Endothelial cell of umbilical vein (primary cell): ENCODE measurements around the gene CIB2. TPM values are rescaled to one million over a fixed set of nuclear protein-coding genes. Genes with fewer than 3 reads are reported as not detected.

Source experiments
- BruUV-seq: library from RNA; stranded (reverse); fragments of 400-500 nt; replicated peaks from 2 replicates; lab custom pipeline; 2021; lab: Mats Ljungman, UMichigan
- CTCF ChIA-PET: fragments of 300-600, 350-600 bp; sonication (Branson Sonifier 250); formaldehyde crosslinking; loops from one replicate; lab custom pipeline; 2021; ENCODE audit warnings: antibody characterized with exemption, inconsistent platforms; lab: Charles Lee
- POLR2A ChIA-PET: fragments of 300-600, 350-600 bp; sonication (Branson Sonifier 250); formaldehyde crosslinking; loops from one replicate; lab custom pipeline; 2021; ENCODE audit warnings: antibody characterized with exemption, inconsistent platforms; lab: Charles Lee
- DNase-seq: peaks from one replicate; pipeline ENCODE4 v3.0.0-alpha.2; 2011; ENCODE audit warnings: low read depth, low spot score
- FAIRE-seq: peaks from 2 replicates; lab custom pipeline; 2011; peaks lifted over from hg19 to GRCh38; lab: Jason Lieb, UNC
- H2AFZ ChIP-seq: 2 replicates; pipeline ENCODE4 v1.6.0; 2012; ENCODE audit warnings: low read depth, low read length, control low read depth, inconsistent platforms
- H3K27ac ChIP-seq: 2 replicates; pipeline ENCODE4 v1.5.1; 2011; ENCODE audit warnings: low read depth, mild to moderate bottlenecking, control low read depth, low read length, moderate library complexity; ENCODE audit not compliant: insufficient read depth
- H3K27me3 ChIP-seq, 2 experiments: 2 replicates each; pipeline versions ENCODE4 v1.6.0 to v1.6.1; 2011; ENCODE audit warnings: low read length in 2 of 2, mixed read lengths in 1 of 2; ENCODE audit not compliant: control insufficient read depth in 2 of 2, insufficient read depth in 2 of 2
- H3K36me3 ChIP-seq, 2 experiments: 2 replicates in 1 of 2; 3 replicates in 1 of 2; pipeline ENCODE4 v1.5.1; 2011; ENCODE audit warnings: low read length in 2 of 2, mild to moderate bottlenecking in 1 of 2, moderate library complexity in 1 of 2; ENCODE audit not compliant: control insufficient read depth in 2 of 2, insufficient read depth in 2 of 2; ENCODE audit errors: extremely low read depth in 1 of 2
- H3K4me1 ChIP-seq: 3 replicates; pipeline ENCODE4 v1.5.1; 2011; ENCODE audit warnings: mild to moderate bottlenecking, low read length; ENCODE audit not compliant: control insufficient read depth, insufficient read depth; ENCODE audit errors: extremely low read depth
- H3K4me2 ChIP-seq: 2 replicates; pipeline ENCODE4 v1.6.1; 2011; ENCODE audit warnings: low read length, control low read depth, mixed read lengths; ENCODE audit not compliant: insufficient read depth
- H3K4me3 ChIP-seq, 3 experiments: fragments of 200-600 bp in 1 of 3; sonication (generic), shearing (Covaris generic) in 1 of 3; replicated peaks in 1 of 3; 2 replicates each; pipeline ENCODE4 v1.5.1; 2011 to 2016; ENCODE audit warnings: control low read depth in 3 of 3, low read length in 3 of 3, mild to moderate bottlenecking in 2 of 3, inconsistent platforms in 1 of 3, low read depth in 1 of 3, moderate library complexity in 1 of 3; ENCODE audit not compliant: insufficient read depth in 1 of 3
- H3K79me2 ChIP-seq: 2 replicates; pipeline ENCODE4 v1.6.0; 2012; ENCODE audit warnings: low read length, inconsistent platforms; ENCODE audit not compliant: control insufficient read depth, insufficient read depth
- H3K9ac ChIP-seq: replicated peaks from 2 replicates; pipeline ENCODE3; 2011; ENCODE audit warnings: low read length, control low read depth; ENCODE audit not compliant: insufficient read depth; ENCODE audit errors: extremely low read depth
- H3K9me1 ChIP-seq: replicated peaks from 3 replicates; pipeline ENCODE4 v1.6.0; 2011; ENCODE audit warnings: mild to moderate bottlenecking, low read length; ENCODE audit not compliant: control insufficient read depth, insufficient read depth; ENCODE audit errors: extremely low read depth
- H3K9me3 ChIP-seq: replicated peaks from 2 replicates; pipeline ENCODE4 v1.5.1; 2012; ENCODE audit warnings: low read length, inconsistent platforms; ENCODE audit not compliant: control insufficient read depth, insufficient read depth
- H4K20me1 ChIP-seq: replicated peaks from 2 replicates; pipeline ENCODE3; 2011; ENCODE audit warnings: mild to moderate bottlenecking, low read length; ENCODE audit not compliant: control insufficient read depth, insufficient read depth; ENCODE audit errors: extremely low read depth
- EZH2 ChIP-seq: IDR thresholded peaks from 2 replicates; pipeline ENCODE4 v1.6.1; 2012; ENCODE audit warnings: borderline replicate concordance, low read depth, mild to moderate bottlenecking, moderate library complexity, low read length, inconsistent platforms; ENCODE audit not compliant: severe bottlenecking
- FOS ChIP-seq: IDR thresholded peaks from 2 replicates; pipeline ENCODE4 v1.6.1; 2011; ENCODE audit warnings: mild to moderate bottlenecking, low read length, moderate library complexity, borderline replicate concordance; ENCODE audit not compliant: insufficient read depth
- GATA2 ChIP-seq: IDR thresholded peaks from 2 replicates; pipeline ENCODE4 v1.7.0; 2011; ENCODE audit warnings: low read depth, mild to moderate bottlenecking, moderate library complexity, mixed read lengths, low read length; ENCODE audit not compliant: insufficient read length, insufficient read depth
- JUN ChIP-seq: IDR thresholded peaks from 2 replicates; pipeline ENCODE4 v1.6.1; 2011; ENCODE audit warnings: borderline replicate concordance, low read depth; ENCODE audit not compliant: insufficient read length, insufficient read depth
- MAX ChIP-seq: IDR thresholded peaks from 2 replicates; pipeline ENCODE4 v1.6.1; 2011; ENCODE audit not compliant: insufficient read depth, insufficient read length
- POLR2AphosphoS5 ChIP-seq: IDR thresholded peaks from 2 replicates; pipeline ENCODE4 v1.6.1; 2012; ENCODE audit warnings: low read depth, mild to moderate bottlenecking, control low read depth, low read length, moderate library complexity; ENCODE audit not compliant: insufficient read depth
- dilution Hi-C: fragments of 300-500 bp; cut with MboI; formaldehyde crosslinking; loops from one replicate; pipeline ENCODE4 v1.15.0; 2019; ENCODE audit warnings: low sequenced_read_pairs; ENCODE audit not compliant: extremely low pct_ligation_motif_present
- intact Hi-C: fragments of 100-400 bp; cut with micrococcal nuclease; formaldehyde crosslinking; loops from one replicate; pipeline ENCODE4 v1.10.0; 2022
- polyA plus RNA-seq, 4 experiments: library from polyadenylated mRNA; depleted of rRNA in 3 of 4; stranded (reverse) in 3 of 4; unstranded in 1 of 4; fragments of >200 nt; gene quantifications; 2 replicates each; pipeline versions ENCODE4 v1.2.1 to v1.2.3, GENCODE V29; 2011 to 2012; ENCODE audit warnings: missing spikeins in 1 of 4
- total RNA-seq: library from RNA; stranded (reverse); gene quantifications from 2 replicates; pipeline ENCODE4 v1.2.3, GENCODE V29; 2021
- TF ChIP-seq, protein P1 (sequence below), 2 donors: IDR thresholded peaks; 1 replicate in 1 of 2; 2 replicates in 1 of 2; pipeline ENCODE4 v1.5.1; 2011; ENCODE audit warnings: low read length in 2 of 2, mild to moderate bottlenecking in 2 of 2, moderate library complexity in 2 of 2, control low read depth in 1 of 2, inconsistent platforms in 1 of 2, low read depth in 1 of 2; ENCODE audit not compliant: insufficient read depth in 1 of 2; ENCODE audit errors: extremely low read depth in 1 of 2

Gene CIB2
- total and polyA plus RNA-seq, 2 donors (not counting 3 experiments of a cell fraction or from before 2014, with no cell fraction given): 4.0 to 7.7 TPM

GRCh38 chr15:78065284-78065872 lies 65.9 kb downstream of the CIB2 start:
- peak overlapping the region; percentile 27 for H3K27ac ChIP-seq
- peak; percentile 74 for FAIRE-seq
- intact Hi-C loops (loop anchor here (2.0 kb wide), 1 partner anchor 15 kb away; no protein-coding TSS in a partner anchor), dilution Hi-C loops (no loop called here)
- peak; percentile 68 for DNase-seq
- H4K20me1 ChIP-seq: no peaks in the 10 kb centered on the region
- no peaks in the 10 kb centered on the region for H3K9me1 ChIP-seq
- no peaks in the 10 kb centered on the region for H3K9me3 ChIP-seq
- peaks cover 61% of the 10 kb centered on the region for H3K4me1 ChIP-seq
- H3K9ac ChIP-seq: peak overlapping the region; percentile 16
- no TSS peak for BruUV-seq
- no peak overlapping the region for H3K4me3 ChIP-seq
- peak overlapping the region; percentile 39 for H3K4me2 ChIP-seq
- H3K79me2 ChIP-seq: peaks cover 82% of the 10 kb centered on the region
- H3K36me3 ChIP-seq: no peaks in the 10 kb centered on the region
- TF ChIP-seq JUN (no peak), GATA2 (no peak), EZH2 (no peak), MAX (no peak), POLR2AphosphoS5 (peak; percentile 52), FOS (no peak)
- TF ChIP-seq, protein P1, sequence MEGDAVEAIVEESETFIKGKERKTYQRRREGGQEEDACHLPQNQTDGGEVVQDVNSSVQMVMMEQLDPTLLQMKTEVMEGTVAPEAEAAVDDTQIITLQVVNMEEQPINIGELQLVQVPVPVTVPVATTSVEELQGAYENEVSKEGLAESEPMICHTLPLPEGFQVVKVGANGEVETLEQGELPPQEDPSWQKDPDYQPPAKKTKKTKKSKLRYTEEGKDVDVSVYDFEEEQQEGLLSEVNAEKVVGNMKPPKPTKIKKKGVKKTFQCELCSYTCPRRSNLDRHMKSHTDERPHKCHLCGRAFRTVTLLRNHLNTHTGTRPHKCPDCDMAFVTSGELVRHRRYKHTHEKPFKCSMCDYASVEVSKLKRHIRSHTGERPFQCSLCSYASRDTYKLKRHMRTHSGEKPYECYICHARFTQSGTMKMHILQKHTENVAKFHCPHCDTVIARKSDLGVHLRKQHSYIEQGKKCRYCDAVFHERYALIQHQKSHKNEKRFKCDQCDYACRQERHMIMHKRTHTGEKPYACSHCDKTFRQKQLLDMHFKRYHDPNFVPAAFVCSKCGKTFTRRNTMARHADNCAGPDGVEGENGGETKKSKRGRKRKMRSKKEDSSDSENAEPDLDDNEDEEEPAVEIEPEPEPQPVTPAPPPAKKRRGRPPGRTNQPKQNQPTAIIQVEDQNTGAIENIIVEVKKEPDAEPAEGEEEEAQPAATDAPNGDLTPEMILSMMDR (IDR thresholded peaks at IDR 0.05; ENCODE audit: extremely low read depth in 1 of 2, insufficient read depth in 1 of 2, low read depth in 1 of 2, low read length in 2 of 2): no peak
- ChIA-PET POLR2A (no interaction called here), CTCF (interaction anchor here (0.6 to 1.0 kb wide), 3 partner anchors 13 to 30 kb away, joined by 3 to 6 read pairs (median 3); no protein-coding TSS in a partner anchor)
- no peak overlapping the region for H2AFZ ChIP-seq
- no peaks in the 10 kb centered on the region for H3K27me3 ChIP-seq
